Measurements from ENCODE around the gene BEST4. TPM values are rescaled to one million over a fixed set of nuclear protein-coding genes. Genes with fewer than 3 reads are reported as not detected.
A peak's percentile ranks its signal among the peaks of the same experiment; 100 is the strongest.

BEST4 gene
- polyA plus RNA-seq, 1 of the 3 experiments (the other 2 are of a cell fraction) = 0.12 TPM

- no peak for DNase-seq
- peaks cover 48% of the 10 kb centered on the region for H3K79me2 ChIP-seq (ENCODE audit: insufficient read depth)
- H3K4me2 ChIP-seq = peak overlapping the region; percentile 76
- H2AFZ ChIP-seq (ENCODE audit: low read depth) = no peak overlapping the region
- H3K9ac ChIP-seq = peak overlapping the region; percentile 94
- H3K27me3 ChIP-seq (ENCODE audit: insufficient read depth) = no peaks in the 10 kb centered on the region
- no peaks in the 10 kb centered on the region for H4K20me1 ChIP-seq (ENCODE audit: insufficient read depth)
- POLR2A ChIA-PET = interaction anchor here (1.0 to 3.1 kb wide), 3 partner anchors 9 to 35 kb away, joined by 3 to 29 read pairs (median 22); partner anchors contain the start of genes PLK3 and RPS8
- peak; percentile 92 for TF ChIP-seq NFIC (IDR thresholded peaks at IDR 0.05; ENCODE audit: borderline replicate concordance)
- TF ChIP-seq RXRA (IDR thresholded peaks at IDR 0.05; ENCODE audit: borderline replicate concordance, low read depth) = no peak
- no peak for TF ChIP-seq GATA2 (CRISPR knock-in tag; IDR thresholded peaks at IDR 0.05)
- TF ChIP-seq, protein P1, sequence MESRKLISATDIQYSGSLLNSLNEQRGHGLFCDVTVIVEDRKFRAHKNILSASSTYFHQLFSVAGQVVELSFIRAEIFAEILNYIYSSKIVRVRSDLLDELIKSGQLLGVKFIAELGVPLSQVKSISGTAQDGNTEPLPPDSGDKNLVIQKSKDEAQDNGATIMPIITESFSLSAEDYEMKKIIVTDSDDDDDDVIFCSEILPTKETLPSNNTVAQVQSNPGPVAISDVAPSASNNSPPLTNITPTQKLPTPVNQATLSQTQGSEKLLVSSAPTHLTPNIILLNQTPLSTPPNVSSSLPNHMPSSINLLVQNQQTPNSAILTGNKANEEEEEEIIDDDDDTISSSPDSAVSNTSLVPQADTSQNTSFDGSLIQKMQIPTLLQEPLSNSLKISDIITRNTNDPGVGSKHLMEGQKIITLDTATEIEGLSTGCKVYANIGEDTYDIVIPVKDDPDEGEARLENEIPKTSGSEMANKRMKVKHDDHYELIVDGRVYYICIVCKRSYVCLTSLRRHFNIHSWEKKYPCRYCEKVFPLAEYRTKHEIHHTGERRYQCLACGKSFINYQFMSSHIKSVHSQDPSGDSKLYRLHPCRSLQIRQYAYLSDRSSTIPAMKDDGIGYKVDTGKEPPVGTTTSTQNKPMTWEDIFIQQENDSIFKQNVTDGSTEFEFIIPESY (IDR thresholded peaks at IDR 0.05; ENCODE audit: borderline replicate concordance, low read depth) = no peak
- TF ChIP-seq SMC3 (IDR thresholded peaks at IDR 0.05; ENCODE audit: low read depth, low read length) = no peak
- no peak for TF ChIP-seq MEF2A (IDR thresholded peaks at IDR 0.05; ENCODE audit: borderline replicate concordance, low read depth)
- TF ChIP-seq, protein P2, sequence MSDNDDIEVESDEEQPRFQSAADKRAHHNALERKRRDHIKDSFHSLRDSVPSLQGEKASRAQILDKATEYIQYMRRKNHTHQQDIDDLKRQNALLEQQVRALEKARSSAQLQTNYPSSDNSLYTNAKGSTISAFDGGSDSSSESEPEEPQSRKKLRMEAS (IDR thresholded peaks at IDR 0.05; ENCODE audit: low read depth) = peak; percentile 32
- TF ChIP-seq GABPA (IDR thresholded peaks at IDR 0.05; ENCODE audit: low read depth) = no peak
- TF ChIP-seq TCF12 (IDR thresholded peaks at IDR 0.05) = peak; percentile 57; the same call in 1 of the 2 replicates
- TF ChIP-seq ELF1 (IDR thresholded peaks at IDR 0.05) = no peak
- no peak for TF ChIP-seq MXI1 (IDR thresholded peaks at IDR 0.05; ENCODE audit: low read depth, low read length)
- TF ChIP-seq EP300 (IDR thresholded peaks at IDR 0.05; ENCODE audit: borderline replicate concordance in 1 of 2, low read depth in 1 of 2, low read length in 1 of 2) = peak in 1 of 2 experiments; percentile 28; a peak in 1 of 4 replicates
- TF ChIP-seq, protein P3, sequence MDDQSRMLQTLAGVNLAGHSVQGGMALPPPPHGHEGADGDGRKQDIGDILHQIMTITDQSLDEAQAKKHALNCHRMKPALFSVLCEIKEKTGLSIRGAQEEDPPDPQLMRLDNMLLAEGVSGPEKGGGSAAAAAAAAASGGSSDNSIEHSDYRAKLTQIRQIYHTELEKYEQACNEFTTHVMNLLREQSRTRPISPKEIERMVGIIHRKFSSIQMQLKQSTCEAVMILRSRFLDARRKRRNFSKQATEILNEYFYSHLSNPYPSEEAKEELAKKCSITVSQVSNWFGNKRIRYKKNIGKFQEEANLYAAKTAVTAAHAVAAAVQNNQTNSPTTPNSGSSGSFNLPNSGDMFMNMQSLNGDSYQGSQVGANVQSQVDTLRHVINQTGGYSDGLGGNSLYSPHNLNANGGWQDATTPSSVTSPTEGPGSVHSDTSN (IDR thresholded peaks at IDR 0.05) = peak; percentile 14; the same call in 1 of the 2 replicates
- H3K9me2 ChIP-seq = no peaks in the 10 kb centered on the region
- no peaks in the 10 kb centered on the region for H3K9me3 ChIP-seq
- CTCF ChIA-PET = interaction anchor here (2.4 kb wide), 1 partner anchor 10 kb away, joined by 11 read pairs; the partner anchor contains the start of gene PLK3
- peak overlapping the region; percentile 43 to 54; a peak in 3 of 4 replicates for H3K4me3 ChIP-seq (ENCODE audit: low read depth in 2 of 2, low read length in 1 of 2)
- 80% methylated on average over 4 of the region's 12 CpGs for WGBS (ENCODE audit: low lambda C conversion rate)
- H3F3A ChIP-seq (replicated peaks; ENCODE audit: insufficient read depth) = peaks cover 67% of the 10 kb centered on the region
- H3K36me3 ChIP-seq (replicated peaks in 1 of 2; ENCODE audit: control insufficient read depth in 1 of 2, insufficient read depth in 2 of 2, low read length in 1 of 2) = peaks cover 20 to 35% of the 10 kb centered on the region in 2 experiments
- H3K27ac ChIP-seq (ENCODE audit: low read depth in 2 of 2, low read length in 1 of 2) = peak overlapping the region; percentile 94 to 100
- H3K4me1 ChIP-seq (ENCODE audit: control insufficient read depth in 1 of 2, insufficient read depth in 2 of 2, low read depth in 1 of 2, low read length in 1 of 2) = peaks cover 56 to 82% of the 10 kb centered on the region in 2 experiments; a peak in 3 of 4 replicates
Observed at GRCh38 chr1:44810101-44810761, 22.3 kb upstream of the BEST4 start.

Measured in SK-N-SH (cell line).